WTC11 (cell line): ENCODE measurements around the gene PLXDC2. TPM values are rescaled to one million over a fixed set of nuclear protein-coding genes. Genes with fewer than 3 reads are reported as not detected.

ENCODE experiments used
- ATAC-seq: fragments of 200-7000 bp; cut with Tn5 transposase; 2 replicates; pipeline ENCODE4 v1.10.0; 2021; ENCODE audit warnings: mild to moderate bottlenecking, moderate library complexity
- CTCF ChIA-PET: fragments of 300-600 bp; sonication (Branson Sonifier 250); formaldehyde crosslinking; loops from one replicate; lab custom pipeline; 2021; ENCODE audit warnings: antibody characterized with exemption; lab: Charles Lee
- POLR2A ChIA-PET: fragments of 350-600 bp; sonication (Branson Sonifier 250); formaldehyde crosslinking; loops from one replicate; lab custom pipeline; 2021; ENCODE audit warnings: antibody characterized with exemption; lab: Charles Lee
- DNase-seq: peaks from one replicate; pipeline ENCODE4 v3.0.0; 2021; ENCODE audit warnings: low spot score
- H3K27ac Mint-ChIP-seq: 2 replicates; pipeline ENCODE4 v1.8.0; 2021; ENCODE audit warnings: mixed read lengths
- H3K27me3 Mint-ChIP-seq: 2 replicates; pipeline ENCODE4 v1.8.0; 2021; ENCODE audit warnings: low read depth, mild to moderate bottlenecking, moderate library complexity, mixed read lengths
- H3K36me3 Mint-ChIP-seq: 2 replicates; pipeline ENCODE4 v1.8.0; 2021; ENCODE audit warnings: mixed read lengths
- H3K4me1 Mint-ChIP-seq: 2 replicates; pipeline ENCODE4 v1.8.0; 2022; ENCODE audit warnings: mixed read lengths
- H3K4me3 Mint-ChIP-seq: 2 replicates; pipeline ENCODE4 v1.8.0; 2021; ENCODE audit warnings: mild to moderate bottlenecking, moderate library complexity, mixed read lengths
- H3K9me3 Mint-ChIP-seq: 2 replicates; pipeline ENCODE4 v1.8.0; 2021; ENCODE audit warnings: mixed read lengths
- AR ChIP-seq: fragments of 250-450 bp; sonication (Bioruptor Pico); IDR thresholded peaks from 2 replicates; pipeline ENCODE4 v1.9.0; 2021; ENCODE audit warnings: mild to moderate bottlenecking
- CDX4 ChIP-seq: fragments of 250-450 bp; sonication (Bioruptor Pico); IDR thresholded peaks from 2 replicates; pipeline ENCODE4 v1.9.0; 2021; ENCODE audit warnings: moderate library complexity, mild to moderate bottlenecking, inconsistent platforms, borderline replicate concordance
- ELF4 ChIP-seq: sonication (generic); formaldehyde crosslinking; IDR thresholded peaks from 2 replicates; pipeline ENCODE4 v1.8.1; 2022; ENCODE audit warnings: low read depth, mild to moderate bottlenecking, moderate library complexity, missing genetic modification reagents
- ETV6 ChIP-seq: sonication (generic); formaldehyde crosslinking; IDR thresholded peaks from 2 replicates; pipeline ENCODE4 v1.8.1; 2022; ENCODE audit warnings: mild to moderate bottlenecking, missing genetic modification reagents
- FOXJ3 ChIP-seq: sonication (generic); formaldehyde crosslinking; IDR thresholded peaks from 2 replicates; pipeline ENCODE4 v1.9.0; 2021; ENCODE audit warnings: missing genetic modification reagents, mild to moderate bottlenecking, borderline replicate concordance
- GTF2I ChIP-seq: fragments of 250-450 bp; sonication (Bioruptor Pico); conservative IDR thresholded peaks from 2 replicates; pipeline ENCODE4 v1.4.0; 2021; ENCODE audit warnings: mild to moderate bottlenecking
- JAZF1 ChIP-seq: fragments of 250-450 bp; sonication (Bioruptor Pico); IDR thresholded peaks from 2 replicates; pipeline ENCODE4 v1.9.0; 2021; ENCODE audit warnings: moderate library complexity, mild to moderate bottlenecking, inconsistent platforms
- MAX ChIP-seq: sonication (generic); formaldehyde crosslinking; IDR thresholded peaks from 2 replicates; pipeline ENCODE4 v1.8.0; 2022; ENCODE audit warnings: mild to moderate bottlenecking, missing genetic modification reagents
- NFYB ChIP-seq: sonication (generic); formaldehyde crosslinking; conservative IDR thresholded peaks from 2 replicates; pipeline ENCODE4 v1.8.0; 2022; ENCODE audit warnings: low read depth, missing genetic modification reagents
- RORB ChIP-seq: fragments of 250-450 bp; sonication (Bioruptor Pico); IDR thresholded peaks from 2 replicates; pipeline ENCODE4 v1.9.0; 2021; ENCODE audit warnings: mild to moderate bottlenecking
- TEAD4 ChIP-seq: sonication (generic); formaldehyde crosslinking; IDR thresholded peaks from 2 replicates; pipeline ENCODE4 v1.8.0; 2022; ENCODE audit warnings: mild to moderate bottlenecking, missing genetic modification reagents
- ZBTB21 ChIP-seq: sonication (generic); formaldehyde crosslinking; IDR thresholded peaks from 2 replicates; pipeline ENCODE4 v1.8.1; 2023; ENCODE audit warnings: mild to moderate bottlenecking, missing genetic modification reagents, borderline replicate concordance
- ZNF219 ChIP-seq: sonication (generic); formaldehyde crosslinking; IDR thresholded peaks from 2 replicates; pipeline ENCODE4 v1.8.0; 2023; ENCODE audit warnings: missing genetic modification reagents, mild to moderate bottlenecking, borderline replicate concordance
- ZNF263 ChIP-seq: sonication (generic); formaldehyde crosslinking; IDR thresholded peaks from 2 replicates; pipeline ENCODE4 v1.8.1; 2022; ENCODE audit warnings: low read depth, mild to moderate bottlenecking, moderate library complexity, missing genetic modification reagents
- ZNF281 ChIP-seq: sonication (generic); formaldehyde crosslinking; IDR thresholded peaks from 2 replicates; pipeline ENCODE4 v1.8.0; 2023; ENCODE audit warnings: mild to moderate bottlenecking, missing genetic modification reagents
- ZNF396 ChIP-seq: fragments of 250-450 bp; sonication (Bioruptor Pico); IDR thresholded peaks from 2 replicates; pipeline ENCODE4 v1.8.0; 2021; ENCODE audit warnings: mild to moderate bottlenecking, moderate library complexity, borderline replicate concordance
- ZNF416 ChIP-seq: fragments of 250-450 bp; sonication (Bioruptor Pico); IDR thresholded peaks from 2 replicates; pipeline ENCODE4 v1.9.0; 2021; ENCODE audit warnings: mild to moderate bottlenecking, inconsistent platforms
- total RNA-seq: library from RNA; stranded (reverse); gene quantifications from 3 replicates; pipeline ENCODE4 v1.2.3, GENCODE V29; 2021
- TF ChIP-seq, protein P1 (sequence below): sonication (generic); formaldehyde crosslinking; IDR thresholded peaks from 2 replicates; pipeline ENCODE4 v1.8.0; 2022; ENCODE audit warnings: missing genetic modification reagents
- TF ChIP-seq, protein P2 (sequence below): fragments of 250-450 bp; sonication (Bioruptor Pico); conservative IDR thresholded peaks from 2 replicates; pipeline ENCODE4 v1.9.0; 2021; ENCODE audit warnings: mild to moderate bottlenecking
- TF ChIP-seq, protein P3 (sequence below): sonication (generic); formaldehyde crosslinking; IDR thresholded peaks from 2 replicates; pipeline ENCODE4 v1.8.0; 2023; ENCODE audit warnings: missing genetic modification reagents
- TF ChIP-seq, protein P4 (sequence below): sonication (generic); formaldehyde crosslinking; IDR thresholded peaks from 2 replicates; pipeline ENCODE4 v1.8.1; 2023; ENCODE audit warnings: mild to moderate bottlenecking, missing genetic modification reagents

Gene PLXDC2
- total RNA-seq, 1 experiment from 2014 or later, result 31.7 TPM

DNA sequence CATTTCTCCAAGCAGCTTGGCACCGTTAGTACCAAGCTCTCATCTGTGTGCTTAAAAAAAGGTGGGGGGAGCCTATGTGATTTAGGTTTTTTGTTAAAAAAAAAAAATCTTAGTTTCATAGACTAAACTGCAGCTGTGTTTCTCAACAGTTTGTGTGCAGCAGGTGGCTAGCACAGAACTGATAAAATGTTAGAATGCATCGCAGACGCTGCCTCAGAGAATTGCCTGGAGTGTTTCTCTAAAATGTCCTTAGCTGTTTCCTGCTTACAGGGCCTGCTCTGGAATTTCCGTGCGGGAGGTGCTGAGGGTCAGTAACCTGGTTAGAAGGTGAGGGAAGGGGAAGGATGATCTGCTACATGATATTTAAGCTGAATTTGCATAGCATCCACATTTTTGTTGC lies 268.9 kb downstream of the PLXDC2 start:
- ATAC-seq (peak; percentile 30; the same call in 1 of the 2 replicates), DNase-seq (peak; percentile 17)
- no peak for TF ChIP-seq RORB
- no peak for TF ChIP-seq CDX4 (CRISPR knock-in tag)
- TF ChIP-seq JAZF1, result no peak
- TF ChIP-seq NFYB, result no peak
- TF ChIP-seq ZNF416 (CRISPR knock-in tag), result no peak
- TF ChIP-seq, protein P1, sequence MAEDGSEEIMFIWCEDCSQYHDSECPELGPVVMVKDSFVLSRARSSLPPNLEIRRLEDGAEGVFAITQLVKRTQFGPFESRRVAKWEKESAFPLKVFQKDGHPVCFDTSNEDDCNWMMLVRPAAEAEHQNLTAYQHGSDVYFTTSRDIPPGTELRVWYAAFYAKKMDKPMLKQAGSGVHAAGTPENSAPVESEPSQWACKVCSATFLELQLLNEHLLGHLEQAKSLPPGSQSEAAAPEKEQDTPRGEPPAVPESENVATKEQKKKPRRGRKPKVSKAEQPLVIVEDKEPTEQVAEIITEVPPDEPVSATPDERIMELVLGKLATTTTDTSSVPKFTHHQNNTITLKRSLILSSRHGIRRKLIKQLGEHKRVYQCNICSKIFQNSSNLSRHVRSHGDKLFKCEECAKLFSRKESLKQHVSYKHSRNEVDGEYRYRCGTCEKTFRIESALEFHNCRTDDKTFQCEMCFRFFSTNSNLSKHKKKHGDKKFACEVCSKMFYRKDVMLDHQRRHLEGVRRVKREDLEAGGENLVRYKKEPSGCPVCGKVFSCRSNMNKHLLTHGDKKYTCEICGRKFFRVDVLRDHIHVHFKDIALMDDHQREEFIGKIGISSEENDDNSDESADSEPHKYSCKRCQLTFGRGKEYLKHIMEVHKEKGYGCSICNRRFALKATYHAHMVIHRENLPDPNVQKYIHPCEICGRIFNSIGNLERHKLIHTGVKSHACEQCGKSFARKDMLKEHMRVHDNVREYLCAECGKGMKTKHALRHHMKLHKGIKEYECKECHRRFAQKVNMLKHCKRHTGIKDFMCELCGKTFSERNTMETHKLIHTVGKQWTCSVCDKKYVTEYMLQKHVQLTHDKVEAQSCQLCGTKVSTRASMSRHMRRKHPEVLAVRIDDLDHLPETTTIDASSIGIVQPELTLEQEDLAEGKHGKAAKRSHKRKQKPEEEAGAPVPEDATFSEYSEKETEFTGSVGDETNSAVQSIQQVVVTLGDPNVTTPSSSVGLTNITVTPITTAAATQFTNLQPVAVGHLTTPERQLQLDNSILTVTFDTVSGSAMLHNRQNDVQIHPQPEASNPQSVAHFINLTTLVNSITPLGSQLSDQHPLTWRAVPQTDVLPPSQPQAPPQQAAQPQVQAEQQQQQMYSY (CRISPR knock-in tag), result no peak
- POLR2A ChIA-PET, result interaction anchor here (0.7 kb wide), 1 partner anchor 1251 kb away, joined by 3 read pairs; no protein-coding TSS in a partner anchor
- H3K9me3 Mint-ChIP-seq, result peaks cover under 1% of the 10 kb centered on the region; the same call in 1 of the 2 replicates
- no peak overlapping the region; the same call in 1 of the 2 replicates for H3K27ac Mint-ChIP-seq
- H3K4me1 Mint-ChIP-seq, result peaks cover 21% of the 10 kb centered on the region
- H3K4me3 Mint-ChIP-seq, result no peak overlapping the region
- no peaks in the 10 kb centered on the region; the same call in none of the 2 replicates for H3K36me3 Mint-ChIP-seq
- CTCF ChIA-PET, result interaction anchor here (0.9 kb wide), 1 partner anchor 20 kb away, joined by 4 read pairs; no protein-coding TSS in a partner anchor
- H3K27me3 Mint-ChIP-seq, result no peaks in the 10 kb centered on the region

- Mint-ChIP-seq H3K36me3 (peaks cover 3% of the 10 kb centered on the region), H3K27me3 (no peaks in the 10 kb centered on the region), H3K9me3 (peaks cover 1% of the 10 kb centered on the region), H3K27ac (no peak overlapping the region), H3K4me1 (peaks cover 21% of the 10 kb centered on the region), H3K4me3 (no peak overlapping the region)
- ChIA-PET POLR2A (no interaction called here), CTCF (no interaction called here)
- DNase-seq (no peak), ATAC-seq (no peak)
- TF ChIP-seq, protein P2, sequence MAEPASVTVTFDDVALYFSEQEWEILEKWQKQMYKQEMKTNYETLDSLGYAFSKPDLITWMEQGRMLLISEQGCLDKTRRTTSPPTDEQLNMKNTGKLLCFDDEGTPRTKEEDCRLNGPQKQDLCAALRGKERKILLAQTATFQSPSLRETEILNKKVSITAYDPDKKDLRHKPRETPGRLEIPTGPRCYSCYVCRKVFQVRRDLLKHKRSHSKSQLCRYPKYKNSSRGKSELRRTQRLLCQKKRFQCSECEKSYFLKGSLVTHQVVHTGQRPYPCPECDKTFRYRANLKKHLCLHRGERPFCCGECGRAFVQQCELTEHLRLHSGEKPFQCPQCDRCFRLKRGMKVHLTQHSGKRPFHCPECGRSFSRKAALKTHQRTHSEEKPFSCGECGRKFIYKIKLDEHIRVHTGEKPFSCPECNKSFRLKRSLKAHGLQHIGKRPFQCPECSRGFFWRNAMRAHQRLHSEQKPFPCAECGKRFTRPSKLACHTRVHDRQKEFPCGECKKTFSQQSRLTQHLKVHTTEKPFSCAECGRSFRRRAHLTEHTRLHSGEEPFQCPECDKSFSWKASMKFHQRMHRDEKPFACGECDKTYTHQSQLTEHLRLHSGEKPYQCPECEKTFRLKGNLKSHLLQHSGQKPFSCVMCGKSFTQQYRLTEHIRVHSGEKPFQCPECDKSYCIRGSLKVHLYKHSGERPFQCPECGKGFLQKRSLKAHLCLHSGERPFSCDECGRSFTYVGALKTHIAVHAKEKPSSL, result no peak
- no peak for TF ChIP-seq ZNF219 (CRISPR knock-in tag)
- no peak for TF ChIP-seq TEAD4 (CRISPR knock-in tag)
- no peak for TF ChIP-seq JAZF1
- TF ChIP-seq, protein P3, sequence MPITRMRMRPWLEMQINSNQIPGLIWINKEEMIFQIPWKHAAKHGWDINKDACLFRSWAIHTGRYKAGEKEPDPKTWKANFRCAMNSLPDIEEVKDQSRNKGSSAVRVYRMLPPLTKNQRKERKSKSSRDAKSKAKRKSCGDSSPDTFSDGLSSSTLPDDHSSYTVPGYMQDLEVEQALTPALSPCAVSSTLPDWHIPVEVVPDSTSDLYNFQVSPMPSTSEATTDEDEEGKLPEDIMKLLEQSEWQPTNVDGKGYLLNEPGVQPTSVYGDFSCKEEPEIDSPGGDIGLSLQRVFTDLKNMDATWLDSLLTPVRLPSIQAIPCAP (CRISPR knock-in tag), result no peak
- no peak for TF ChIP-seq ZNF263 (CRISPR knock-in tag)
- no peak for TF ChIP-seq AR (CRISPR knock-in tag)
- TF ChIP-seq FOXJ3 (CRISPR knock-in tag), result no peak
- no peak for TF ChIP-seq ZNF396 (CRISPR knock-in tag)
- no peak for TF ChIP-seq MAX (CRISPR knock-in tag)
- TF ChIP-seq ZNF281 (CRISPR knock-in tag), result no peak
- TF ChIP-seq, protein P4, sequence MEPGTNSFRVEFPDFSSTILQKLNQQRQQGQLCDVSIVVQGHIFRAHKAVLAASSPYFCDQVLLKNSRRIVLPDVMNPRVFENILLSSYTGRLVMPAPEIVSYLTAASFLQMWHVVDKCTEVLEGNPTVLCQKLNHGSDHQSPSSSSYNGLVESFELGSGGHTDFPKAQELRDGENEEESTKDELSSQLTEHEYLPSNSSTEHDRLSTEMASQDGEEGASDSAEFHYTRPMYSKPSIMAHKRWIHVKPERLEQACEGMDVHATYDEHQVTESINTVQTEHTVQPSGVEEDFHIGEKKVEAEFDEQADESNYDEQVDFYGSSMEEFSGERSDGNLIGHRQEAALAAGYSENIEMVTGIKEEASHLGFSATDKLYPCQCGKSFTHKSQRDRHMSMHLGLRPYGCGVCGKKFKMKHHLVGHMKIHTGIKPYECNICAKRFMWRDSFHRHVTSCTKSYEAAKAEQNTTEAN (CRISPR knock-in tag), result no peak
- no peak for TF ChIP-seq ETV6
- TF ChIP-seq GTF2I (CRISPR knock-in tag), result no peak
- no peak for TF ChIP-seq ELF4 (CRISPR knock-in tag)
- no peak for TF ChIP-seq ZBTB21
Measured at GRCh38 chr10:20087353-20087752, 271.1 kb downstream of the PLXDC2 start.
